HG02798 (cell line): Measurements from ENCODE around the gene MORC2.

Source experiments
- ATAC-seq: cut with Tn5 transposase; IDR thresholded peaks from one replicate; pipeline ENCODE4 v1.9.1; 2021; ENCODE audit warnings: mild to moderate bottlenecking; ENCODE audit not compliant: unreplicated experiment, poor library complexity

The MORC2 gene

GRCh38 chr22:30890686-30891442 is 77.7 kb downstream of the MORC2 start:
- ATAC-seq, result no peak

GRCh38 chr22:30889996-30890480 is 78.5 kb downstream of the MORC2 start:
- no peak for ATAC-seq

GRCh38 chr22:30889268-30889995 is 79.1 kb downstream of the MORC2 start:
- ATAC-seq, result no peak

- no peak for ATAC-seq
Observed at GRCh38 chr22:30887861-30888260, 80.7 kb downstream of the MORC2 start.

- ATAC-seq, result no peak
Observed at GRCh38 chr22:30887453-30887852, 81.1 kb downstream of the MORC2 start.

GRCh38 chr22:30885591-30885990 is 83.0 kb downstream of the MORC2 start:
- ATAC-seq, result no peak

GRCh38 chr22:30885001-30885366 is 83.6 kb downstream of the MORC2 start:
- no peak for ATAC-seq

GRCh38 chr22:30884211-30885000 is 84.2 kb downstream of the MORC2 start:
- ATAC-seq, result no peak

GRCh38 chr22:30883586-30884145 is 84.9 kb downstream of the MORC2 start:
- no peak for ATAC-seq

- no peak for ATAC-seq
Observed at GRCh38 chr22:30882974-30883533, 85.5 kb downstream of the MORC2 start.

GRCh38 chr22:30882184-30882717 is 86.3 kb downstream of the MORC2 start:
- ATAC-seq, result no peak

GRCh38 chr22:30881361-30882183 is 87.0 kb downstream of the MORC2 start:
- no peak for ATAC-seq

- no peak for ATAC-seq
Observed at GRCh38 chr22:30880847-30881246, 87.7 kb downstream of the MORC2 start.

- no peak for ATAC-seq
Observed at GRCh38 chr22:30880181-30880601, 88.4 kb downstream of the MORC2 start.

GRCh38 chr22:30879415-30879797 is 89.2 kb downstream of the MORC2 start:
- ATAC-seq, result no peak

- ATAC-seq, result no peak
Observed at GRCh38 chr22:30878516-30879414, 89.8 kb downstream of the MORC2 start.

- ATAC-seq, result no peak
Observed at GRCh38 chr22:30877662-30878515, 90.7 kb downstream of the MORC2 start.
